Mesendoderm (in vitro differentiated cells): ENCODE results near the gene UTS2R.

Experiments
- DNase-seq: peaks from one replicate; pipeline ENCODE4 v3.0.0; 2013
- H2AK5ac ChIP-seq: 2 replicates; pipeline ENCODE4 v1.6.1; 2013; ENCODE audit warnings: low read length, inconsistent platforms
- H2BK120ac ChIP-seq: 2 replicates; pipeline ENCODE4 v1.6.1; 2013; ENCODE audit warnings: low read depth, mild to moderate bottlenecking, low read length, moderate library complexity, mixed read lengths
- H2BK15ac ChIP-seq: replicated peaks from 2 replicates; pipeline ENCODE4 v1.6.1; 2013; ENCODE audit warnings: low read depth, mild to moderate bottlenecking, moderate library complexity
- H2BK5ac ChIP-seq: 2 replicates; pipeline ENCODE4 v1.6.1; 2013; ENCODE audit warnings: low read length, inconsistent platforms
- H3K18ac ChIP-seq: 2 replicates; pipeline ENCODE4 v1.6.1; 2013; ENCODE audit warnings: mild to moderate bottlenecking, low read length, mixed read lengths
- H3K23ac ChIP-seq: one replicate; pipeline ENCODE4 v1.6.1; 2013; ENCODE audit warnings: low read length
- H3K27ac ChIP-seq: 2 replicates; pipeline ENCODE4 v1.5.1; 2013; ENCODE audit warnings: low read depth, mild to moderate bottlenecking, inconsistent platforms, low read length, moderate library complexity
- H3K27me3 ChIP-seq: 2 replicates; pipeline ENCODE4 v1.6.1; 2013; ENCODE audit warnings: low read length, control low read depth, mild to moderate bottlenecking, inconsistent platforms; ENCODE audit not compliant: insufficient read depth, poor library complexity
- H3K36me3 ChIP-seq: 2 replicates; pipeline ENCODE4 v1.6.1; 2013; ENCODE audit warnings: low read length, inconsistent platforms; ENCODE audit not compliant: control insufficient read depth, insufficient read depth
- H3K4ac ChIP-seq: one replicate; pipeline ENCODE4 v1.6.1; 2013; ENCODE audit warnings: low read depth, mild to moderate bottlenecking, low read length, moderate library complexity
- H3K4me1 ChIP-seq: 2 replicates; pipeline ENCODE4 v1.6.1; 2013; ENCODE audit warnings: low read depth, low read length, inconsistent platforms; ENCODE audit not compliant: control insufficient read depth
- H3K4me2 ChIP-seq: 2 replicates; pipeline ENCODE4 v1.6.1; 2013; ENCODE audit warnings: low read length
- H3K4me3 ChIP-seq: 2 replicates; pipeline ENCODE4 v1.5.1; 2013; ENCODE audit warnings: mild to moderate bottlenecking, low read length
- H3K56ac ChIP-seq: one replicate; pipeline ENCODE4 v1.6.1; 2013; ENCODE audit warnings: low read length
- H3K79me1 ChIP-seq: 2 replicates; pipeline ENCODE4 v1.6.1; 2013; ENCODE audit warnings: low read length, inconsistent platforms
- H3K79me2 ChIP-seq: 2 replicates; pipeline ENCODE4 v1.6.1; 2013; ENCODE audit warnings: mild to moderate bottlenecking, low read length; ENCODE audit not compliant: control insufficient read depth, insufficient read depth
- H3K9ac ChIP-seq: 2 replicates; pipeline ENCODE4 v1.6.1; 2013; ENCODE audit warnings: low read length, inconsistent platforms
- H4K5ac ChIP-seq: one replicate; pipeline ENCODE4 v1.6.1; 2013; ENCODE audit warnings: low read length
- H4K8ac ChIP-seq: one replicate; pipeline ENCODE4 v1.6.1; 2013; ENCODE audit warnings: low read depth, mild to moderate bottlenecking, control low read depth, low read length, moderate library complexity
- WGBS: extraction: QIAGEN DNeasy Blood & Tissue Kit; methylation state at CpG from one replicate; pipeline ENCODE4 v1.1.7; 2013; ENCODE audit warnings: low lambda C conversion rate, missing lambda C conversion rate; ENCODE audit not compliant: insufficient coverage; ENCODE audit errors: extremely low coverage; 5-methylcytosine and 5-hydroxymethylcytosine counted together

Gene UTS2R

DNA sequence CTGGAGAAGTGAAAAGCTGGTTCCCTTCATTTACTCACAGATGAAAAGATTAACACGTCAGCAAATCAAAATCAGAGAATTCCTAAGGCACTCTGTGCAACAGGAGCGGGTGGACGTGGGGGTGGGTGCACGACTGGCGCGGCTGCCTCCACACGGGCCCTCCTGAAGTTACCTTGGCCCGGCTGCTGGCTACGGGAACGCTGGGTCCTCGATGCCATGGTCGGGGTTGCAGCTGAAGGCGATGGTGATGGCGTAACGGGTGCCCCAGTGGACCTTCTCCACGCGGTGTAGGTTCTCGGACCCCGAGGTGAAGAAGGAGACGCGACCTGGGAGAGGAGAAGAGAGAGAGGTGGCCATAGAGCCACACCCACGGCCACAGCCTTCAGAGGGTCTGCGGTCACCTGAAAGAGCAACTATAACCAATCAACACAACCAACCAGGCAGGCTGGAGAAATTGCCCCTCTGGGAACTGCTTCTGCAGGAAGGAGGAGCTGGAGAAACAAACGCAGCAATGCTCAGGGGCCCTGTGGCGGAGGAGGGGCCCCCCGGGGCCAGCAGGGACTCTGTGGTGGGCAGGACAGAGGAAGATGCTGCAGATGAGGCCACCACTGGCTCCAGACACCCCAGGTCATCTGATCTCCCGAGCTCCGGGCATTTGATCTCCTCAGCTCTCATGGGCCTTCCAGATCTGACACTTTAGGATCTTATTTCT is 20.8 kb downstream of the UTS2R start:
- H3K56ac ChIP-seq: no peak overlapping the region
- no peak overlapping the region for H3K9ac ChIP-seq
- H3K4me1 ChIP-seq: no peaks in the 10 kb centered on the region
- no peak overlapping the region for H2BK15ac ChIP-seq
- H3K4ac ChIP-seq: no peak overlapping the region
- no peak for DNase-seq
- no CpG with 5 or more reads among the region's 28 CpGs for WGBS
- no peak overlapping the region for H3K18ac ChIP-seq
- H3K79me1 ChIP-seq: no peaks in the 10 kb centered on the region
- no peak overlapping the region for H4K8ac ChIP-seq
- no peaks in the 10 kb centered on the region for H3K36me3 ChIP-seq
- H3K79me2 ChIP-seq: no peaks in the 10 kb centered on the region
- H2AK5ac ChIP-seq: no peak overlapping the region
- H3K4me2 ChIP-seq: no peak overlapping the region
- H3K23ac ChIP-seq: no peak overlapping the region
- no peaks in the 10 kb centered on the region for H3K27me3 ChIP-seq
- no peak overlapping the region for H2BK120ac ChIP-seq
- no peak overlapping the region for H3K4me3 ChIP-seq
- no peak overlapping the region for H4K5ac ChIP-seq
- H2BK5ac ChIP-seq: no peak overlapping the region
- no peak overlapping the region for H3K27ac ChIP-seq

DNA sequence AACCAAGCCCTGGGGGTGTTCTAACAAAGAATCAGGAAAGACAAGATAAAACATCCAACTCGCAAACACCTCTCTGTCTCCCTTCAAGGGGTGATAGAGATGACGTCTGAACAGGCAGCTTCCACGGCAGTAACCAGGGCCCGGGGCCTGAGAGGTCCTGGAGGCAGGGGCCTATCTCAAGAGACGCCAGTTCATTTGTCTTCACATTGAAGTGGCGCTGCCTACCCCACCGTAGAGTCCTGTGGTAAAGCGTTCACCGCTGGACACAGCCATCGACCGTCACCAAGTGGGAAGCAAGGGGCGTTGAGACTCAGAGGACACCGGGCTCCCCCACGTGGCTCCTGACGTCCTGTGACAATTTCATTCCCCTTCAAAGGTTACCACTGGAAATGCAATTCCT is 21.4 kb downstream of the UTS2R start:
- no peak overlapping the region for H4K8ac ChIP-seq
- no peak overlapping the region for H4K5ac ChIP-seq
- H3K23ac ChIP-seq: no peak overlapping the region
- no peak overlapping the region for H2AK5ac ChIP-seq
- H3K9ac ChIP-seq: no peak overlapping the region
- H3K79me1 ChIP-seq: no peaks in the 10 kb centered on the region
- H3K27ac ChIP-seq: no peak overlapping the region
- WGBS: no CpG with 5 or more reads among the region's 15 CpGs
- no peak overlapping the region for H2BK120ac ChIP-seq
- no peak overlapping the region for H3K4me3 ChIP-seq
- no peak overlapping the region for H2BK5ac ChIP-seq
- H3K36me3 ChIP-seq: no peaks in the 10 kb centered on the region
- DNase-seq: no peak
- H3K27me3 ChIP-seq: no peaks in the 10 kb centered on the region
- no peak overlapping the region for H3K56ac ChIP-seq
- H3K18ac ChIP-seq: no peak overlapping the region
- H3K4me1 ChIP-seq: no peaks in the 10 kb centered on the region
- H2BK15ac ChIP-seq: no peak overlapping the region
- H3K4me2 ChIP-seq: no peak overlapping the region
- no peak overlapping the region for H3K4ac ChIP-seq
- no peaks in the 10 kb centered on the region for H3K79me2 ChIP-seq

DNA sequence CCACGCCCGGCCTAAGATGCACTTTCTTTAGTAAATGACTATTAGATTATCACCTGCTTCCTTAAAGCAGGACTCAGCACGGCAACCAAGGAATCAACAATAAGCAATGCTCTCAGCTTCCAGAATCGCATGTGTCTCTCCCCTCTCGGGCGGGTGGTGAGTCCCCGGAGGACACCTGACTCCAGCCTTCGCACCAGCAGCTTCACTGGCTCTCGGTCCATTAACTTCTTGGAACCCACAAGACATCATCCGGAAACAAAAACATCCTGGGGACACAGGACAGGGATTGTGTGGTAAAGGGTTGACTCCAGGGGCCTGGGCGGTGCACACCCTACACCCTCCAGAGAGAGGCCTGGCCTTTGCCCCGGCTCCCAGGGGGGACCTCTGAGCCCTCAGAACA is 22.7 kb downstream of the UTS2R start:
- Histone ChIP-seq H4K5ac (no peak overlapping the region), H3K27me3 (no peaks in the 10 kb centered on the region), H3K4me2 (no peak overlapping the region), H3K36me3 (no peaks in the 10 kb centered on the region), H2BK15ac (no peak overlapping the region), H3K4me3 (no peak overlapping the region), H3K18ac (no peak overlapping the region), H3K27ac (no peak overlapping the region), H4K8ac (no peak overlapping the region), H3K4me1 (no peaks in the 10 kb centered on the region), H2AK5ac (no peak overlapping the region), H3K4ac (no peak overlapping the region), H3K79me1 (no peaks in the 10 kb centered on the region), H3K79me2 (no peaks in the 10 kb centered on the region), H2BK5ac (no peak overlapping the region), H3K56ac (no peak overlapping the region), H3K9ac (no peak overlapping the region), H2BK120ac (no peak overlapping the region), H3K23ac (no peak overlapping the region)
- DNase-seq: no peak
- WGBS: no CpG with 5 or more reads among the region's 12 CpGs

GRCh38 chr17:82396601-82397435 is 25.3 kb downstream of the UTS2R start:
- Histone ChIP-seq H4K5ac (no peak overlapping the region), H3K9ac (no peak overlapping the region), H3K27me3 (no peaks in the 10 kb centered on the region), H2BK120ac (no peak overlapping the region), H2BK5ac (no peak overlapping the region), H3K18ac (no peak overlapping the region), H3K4me3 (no peak overlapping the region), H4K8ac (no peak overlapping the region), H3K36me3 (no peaks in the 10 kb centered on the region), H3K4me1 (no peaks in the 10 kb centered on the region), H3K4ac (no peak overlapping the region), H3K79me2 (no peaks in the 10 kb centered on the region), H3K27ac (no peak overlapping the region), H3K56ac (no peak overlapping the region), H2AK5ac (no peak overlapping the region), H3K23ac (no peak overlapping the region), H3K4me2 (no peak overlapping the region), H3K79me1 (no peaks in the 10 kb centered on the region), H2BK15ac (no peak overlapping the region)
- no peak for DNase-seq
- WGBS: no CpG with 5 or more reads among the region's 19 CpGs

DNA sequence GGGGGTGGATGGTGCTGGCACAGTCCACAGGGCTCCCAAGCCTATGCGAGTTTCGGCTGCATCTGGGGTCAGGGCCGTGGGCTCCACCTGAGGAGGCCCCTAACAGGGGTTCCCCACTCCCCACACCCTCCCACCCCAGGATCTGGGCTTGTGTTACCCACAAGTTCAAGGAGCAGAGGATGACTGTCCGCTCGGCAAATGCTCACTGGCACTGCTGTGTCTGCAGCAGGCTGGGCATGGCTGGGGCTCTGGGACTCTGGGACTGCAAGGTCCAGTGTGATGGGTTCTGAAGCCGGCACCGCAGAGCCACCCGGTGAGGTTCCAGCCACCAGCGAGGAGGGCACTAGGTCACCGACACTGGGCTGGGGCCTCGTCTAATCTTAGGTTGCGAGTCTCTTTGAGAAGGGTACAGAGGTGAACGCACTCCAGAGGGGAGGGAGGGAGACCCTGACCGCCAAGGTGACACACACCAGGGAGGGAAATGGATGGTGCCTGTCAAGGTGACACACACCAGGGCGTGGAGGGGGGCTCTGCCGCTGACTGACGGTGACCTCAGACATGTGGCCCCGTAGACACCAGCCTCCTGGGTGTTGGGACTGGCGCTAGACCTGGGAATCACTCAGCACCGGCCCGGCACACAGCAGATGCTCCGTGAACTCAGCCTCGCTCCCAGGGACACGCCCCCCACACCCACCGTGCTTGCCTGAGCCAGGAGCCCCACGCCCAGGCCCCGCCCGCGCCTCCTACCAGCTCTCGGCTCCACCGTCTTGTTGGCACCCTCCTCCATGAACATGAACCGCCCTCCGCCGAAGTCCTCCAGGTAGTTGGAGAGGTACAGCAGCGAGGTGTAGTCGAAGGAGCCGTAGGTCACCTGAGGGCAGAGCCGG is 26.1 kb downstream of the UTS2R start:
- Histone ChIP-seq H3K18ac (no peak overlapping the region), H3K36me3 (no peaks in the 10 kb centered on the region), H3K27me3 (no peaks in the 10 kb centered on the region), H3K9ac (no peak overlapping the region), H3K79me2 (no peaks in the 10 kb centered on the region), H3K27ac (no peak overlapping the region), H3K79me1 (no peaks in the 10 kb centered on the region), H3K4me1 (no peaks in the 10 kb centered on the region), H2BK120ac (no peak overlapping the region), H4K5ac (no peak overlapping the region), H3K4ac (no peak overlapping the region), H3K4me3 (no peak overlapping the region), H3K56ac (no peak overlapping the region), H2BK15ac (no peak overlapping the region), H3K4me2 (no peak overlapping the region), H2BK5ac (no peak overlapping the region), H2AK5ac (no peak overlapping the region), H3K23ac (no peak overlapping the region), H4K8ac (no peak overlapping the region)
- WGBS: no CpG with 5 or more reads among the region's 38 CpGs
- DNase-seq: no peak
